DLD1 (cell line): ENCODE results near the gene DDX5.

Experiments used
- in situ Hi-C: cut with HindIII; loops from 2 replicates; pipeline ENCODE4 v1.10.0; 2017; ENCODE audit warnings: low sequenced_read_pairs

Gene DDX5

GRCh38 chr17:64506201-64506575, at the start of gene DDX5:
DDX5 (minus strand) TSS chr17:64506289; CDS start chr17:64506119, 170 bp downstream.
- in situ Hi-C loops = no loop called here

- in situ Hi-C loops = no loop called here
Measured at GRCh38 chr17:64555281-64555680, 49.2 kb upstream of the DDX5 start.

GRCh38 chr17:64554028-64554637, 48.0 kb upstream of the DDX5 start:
- in situ Hi-C loops = no loop called here

GRCh38 chr17:64551461-64551860, 45.4 kb upstream of the DDX5 start:
- in situ Hi-C loops = no loop called here

GRCh38 chr17:64547319-64547718, 41.2 kb upstream of the DDX5 start:
- in situ Hi-C loops = no loop called here

GRCh38 chr17:64546716-64547115, 40.6 kb upstream of the DDX5 start:
- in situ Hi-C loops = no loop called here

GRCh38 chr17:64544742-64545141, 38.7 kb upstream of the DDX5 start:
- in situ Hi-C loops = no loop called here

GRCh38 chr17:64540118-64540776, 34.2 kb upstream of the DDX5 start:
- in situ Hi-C loops = no loop called here

GRCh38 chr17:64538508-64539130, 32.5 kb upstream of the DDX5 start:
- in situ Hi-C loops = no loop called here

GRCh38 chr17:64537488-64537887, 31.4 kb upstream of the DDX5 start:
- in situ Hi-C loops = no loop called here

- in situ Hi-C loops = no loop called here
Measured at GRCh38 chr17:64536913-64537312, 30.8 kb upstream of the DDX5 start.

- in situ Hi-C loops = no loop called here
Measured at GRCh38 chr17:64535357-64535756, 29.3 kb upstream of the DDX5 start.

- in situ Hi-C loops = no loop called here
Measured at GRCh38 chr17:64534187-64534586, 28.1 kb upstream of the DDX5 start.

GRCh38 chr17:64533784-64534183, 27.7 kb upstream of the DDX5 start:
- in situ Hi-C loops = no loop called here

- in situ Hi-C loops = no loop called here
Measured at GRCh38 chr17:64532409-64532808, 26.3 kb upstream of the DDX5 start.

GRCh38 chr17:64531955-64532371, 25.9 kb upstream of the DDX5 start:
- in situ Hi-C loops = no loop called here

- in situ Hi-C loops = no loop called here
Measured at GRCh38 chr17:64529221-64529620, 23.1 kb upstream of the DDX5 start.

GRCh38 chr17:64527914-64528313, 21.8 kb upstream of the DDX5 start:
- in situ Hi-C loops = no loop called here

GRCh38 chr17:64520359-64520758, 14.3 kb upstream of the DDX5 start:
- in situ Hi-C loops = no loop called here

- in situ Hi-C loops = no loop called here
Measured at GRCh38 chr17:64519601-64520000, 13.5 kb upstream of the DDX5 start.

GRCh38 chr17:64515829-64516228, 9.7 kb upstream of the DDX5 start:
- in situ Hi-C loops = no loop called here

GRCh38 chr17:64515419-64515818, 9.3 kb upstream of the DDX5 start:
- in situ Hi-C loops = no loop called here
